Heart right ventricle (tissue), 16 donors: ENCODE data around the gene THSD7B. TPM values are rescaled to one million over a fixed set of nuclear protein-coding genes. Genes with fewer than 3 reads are reported as not detected.

Experiments
- ATAC-seq, 8 donors: fragments of 200-7000 bp; cut with Tn5 transposase; one replicate each; pipeline ENCODE4 v1.9.1; 2020; ENCODE audit warnings: mild to moderate bottlenecking in 8 of 8, moderate library complexity in 8 of 8, moderate number of reproducible peaks in 1 of 8
- DNase-seq, 2 donors: peaks; one replicate each; pipeline ENCODE4 v3.0.0-alpha.2; 2020
- H3K27ac ChIP-seq, 10 donors: fragments of 200-600 bp; sonication (generic) in 2 of 10; one replicate each; pipeline versions ENCODE4 v1.5.0 to v1.8.0; 2020 to 2022; ENCODE audit warnings: mild to moderate bottlenecking in 3 of 10
- H3K27me3 ChIP-seq, 7 donors: fragments of 200-600 bp; one replicate each; pipeline ENCODE4 v1.8.0; 2021 to 2022; ENCODE audit warnings: mild to moderate bottlenecking in 2 of 7
- H3K36me3 ChIP-seq, 9 donors: fragments of 200-600 bp; sonication (generic) in 1 of 9; one replicate each; pipeline versions ENCODE4 v1.5.0 to v1.8.0; 2020 to 2022; ENCODE audit warnings: mild to moderate bottlenecking in 2 of 9
- H3K4me1 ChIP-seq, 9 donors: fragments of 200-600 bp; sonication (generic) in 1 of 9; one replicate each; pipeline versions ENCODE4 v1.5.0 to v1.8.0; 2020 to 2022; ENCODE audit warnings: mild to moderate bottlenecking in 4 of 9
- H3K4me3 ChIP-seq, 10 donors: fragments of 200-600 bp; sonication (generic) in 2 of 10; one replicate each; pipeline versions ENCODE4 v1.5.0 to v1.8.0; 2020 to 2022; ENCODE audit warnings: mild to moderate bottlenecking in 7 of 10, moderate library complexity in 2 of 10
- H3K9me3 ChIP-seq, 11 donors: fragments of 200-600 bp in 10 of 11; sonication (generic) in 2 of 11; one replicate each; pipeline versions ENCODE4 v1.5.0 to v1.8.0; 2013 to 2022; ENCODE audit warnings: mild to moderate bottlenecking in 2 of 11, control low read depth in 1 of 11, moderate library complexity in 1 of 11
- CTCF ChIP-seq, 9 donors: fragments of 200-600 bp; sonication (generic) in 2 of 9; IDR thresholded peaks; one replicate each; pipeline versions ENCODE4 v1.5.0 to v1.8.0; 2021 to 2022; ENCODE audit warnings: antibody characterized with exemption in 9 of 9, mild to moderate bottlenecking in 5 of 9, moderate library complexity in 1 of 9
- WGBS, 2 donors: extraction: QIAGEN DNeasy Blood & Tissue Kit; methylation state at CpG; one replicate each; pipeline ENCODE4 v1.1.7; 2013; ENCODE audit warnings: inconsistent platforms in 1 of 2; 5-methylcytosine and 5-hydroxymethylcytosine counted together
- intact Hi-C, 10 donors: fragments of 100-400 bp; cut with DNase I; formaldehyde crosslinking; loops; one replicate each; pipeline versions ENCODE4 v1.11.1 to v1.14.2; 2022
- polyA plus RNA-seq, 2 donors: library from polyadenylated mRNA; stranded (reverse); fragments of 200-250 nt; gene quantifications; one replicate each; pipeline ENCODE4 v1.2.3, GENCODE V29; 2013
- total RNA-seq, 10 donors: library from RNA; stranded (reverse); fragmentation: NEBNext Ultra II Directional in 3 of 10; extraction: Animal tissue kit (Norgen Biotek cat#: 25700) in 3 of 10; gene quantifications; one replicate each; pipeline versions ENCODE4 v1.2.1 to v1.2.4, GENCODE V29; 2021 to 2023
- donor health status: Arrhythmogenic right ventricular cardiomyopathy.
- donor health status: ischemic (EF 13 %, LVEDD 7.1; RV severe dilation, severe dysfunction).
- donor health status: healthy with polysubstance abuse.
- donor health status: DM: no; HTN: yes; CAD: no.
- donor health status: DM: no; HTN: no; CAD: no.
- donor health status: ischemic (EF 25% LVEDD 6.9; RV normal size, moderate dysfunction).
- donor health status: ischemic (EF 25% LVEDD 5.7; RV mildly dilated, moderate dysfunction).
- donor health status: healthy.
- donor health status: DM: yes; HTN: yes; CAD: no.
- donor health status: Ischemic cardiomyopathy.
- donor health status: ischemic (EF 35%, LVEDD 5.7; RV mildly dilated, moderate dysfunction).
- donor health status: nonischemic (EF 11% LVEDD 7.7; RV severe dilation, severe dysfunction).
- donor health status: DM: yes; HTN: yes; CAD: no.
- donor health status: PGD.
- donor health status: ischemic (EF 29% LVEDD 5.4; RV normal size, mild dysfunction).
- donor health status: nonischemic (EF 23%, LVEDD 6.1; RV moderate dilation, normal function).

THSD7B gene
- total and polyA plus RNA-seq, 12 donors = 0.01 to 0.39 (median 0.18) TPM

- ATAC-seq (no peak), DNase-seq (no peak)
- H3K36me3 ChIP-seq = no peaks in the 10 kb centered on the region
- TF ChIP-seq CTCF (IDR thresholded peaks at IDR 0.05) = no peak
- no peaks in the 10 kb centered on the region for H3K27me3 ChIP-seq
- no peaks in the 10 kb centered on the region for H3K9me3 ChIP-seq
- no peaks in the 10 kb centered on the region for H3K4me1 ChIP-seq
- no peak overlapping the region for H3K27ac ChIP-seq
- H3K4me3 ChIP-seq = no peak overlapping the region
- WGBS, 2 donors = 77 to 80% methylated on average over 3 of the region's 3 CpGs
- intact Hi-C loops = no loop called here
Measured at GRCh38 chr2:137251045-137251444, 485.7 kb downstream of the THSD7B start.

- H3K9me3 ChIP-seq = no peaks in the 10 kb centered on the region
- intact Hi-C loops = no loop called here
- TF ChIP-seq CTCF (IDR thresholded peaks at IDR 0.05) = no peak
- no peak overlapping the region for H3K4me3 ChIP-seq
- no peak overlapping the region for H3K27ac ChIP-seq
- H3K27me3 ChIP-seq = no peaks in the 10 kb centered on the region
- no peaks in the 10 kb centered on the region for H3K36me3 ChIP-seq
- DNase-seq (no peak), ATAC-seq (no peak)
- no peaks in the 10 kb centered on the region for H3K4me1 ChIP-seq
Measured at GRCh38 chr2:137252934-137253333, 487.6 kb downstream of the THSD7B start.

- WGBS, 2 donors = 69 to 73% methylated on average over 1 of the region's 1 CpG
- intact Hi-C loops = no loop called here
Measured at GRCh38 chr2:137254052-137254451, 488.7 kb downstream of the THSD7B start.

GRCh38 chr2:137255345-137255744, 490.0 kb downstream of the THSD7B start:
- Histone ChIP-seq H3K27ac (no peak overlapping the region), H3K4me1 (no peaks in the 10 kb centered on the region), H3K36me3 (no peaks in the 10 kb centered on the region), H3K27me3 (no peaks in the 10 kb centered on the region), H3K4me3 (no peak overlapping the region), H3K9me3 (no peaks in the 10 kb centered on the region)
- intact Hi-C loops = no loop called here
- no peak for TF ChIP-seq CTCF (IDR thresholded peaks at IDR 0.05)
- DNase-seq (no peak), ATAC-seq (no peak)
- WGBS, 2 donors = 73 to 90% methylated on average over 2 of the region's 2 CpGs

More at GRCh38 chr2:137254052-137254451, 488.7 kb downstream of the THSD7B start:
- Histone ChIP-seq H3K4me1 (no peaks in the 10 kb centered on the region), H3K9me3 (no peaks in the 10 kb centered on the region), H3K27ac (no peak overlapping the region), H3K4me3 (no peak overlapping the region), H3K27me3 (no peaks in the 10 kb centered on the region), H3K36me3 (no peaks in the 10 kb centered on the region)
- DNase-seq (no peak), ATAC-seq (no peak)
- no peak for TF ChIP-seq CTCF (IDR thresholded peaks at IDR 0.05)

- ATAC-seq = no peak
- H3K4me1 ChIP-seq = no peaks in the 10 kb centered on the region
Measured at GRCh38 chr2:137255990-137256389, 490.6 kb downstream of the THSD7B start.

More at GRCh38 chr2:137255990-137256389, 490.6 kb downstream of the THSD7B start:
- Histone ChIP-seq H3K4me3 (no peak overlapping the region), H3K27me3 (no peaks in the 10 kb centered on the region), H3K27ac (no peak overlapping the region), H3K9me3 (no peaks in the 10 kb centered on the region), H3K36me3 (no peaks in the 10 kb centered on the region)
- DNase-seq = no peak
- intact Hi-C loops = no loop called here
- TF ChIP-seq CTCF (IDR thresholded peaks at IDR 0.05) = no peak
- WGBS, 2 donors = 86 to 94% methylated on average over 1 of the region's 1 CpG
